Left ventricle myocardium superior (tissue), 1 donor: Measurements from ENCODE around the gene OR13C2. TPM values are rescaled to one million over a fixed set of nuclear protein-coding genes. Genes with fewer than 3 reads are reported as not detected.
"Not testable (repeated sequence)": the region's sequence is repeated elsewhere in the genome, so short reads cannot be mapped to it uniquely, and the experiment has no call there.

Experiments
- ATAC-seq: fragments of 200-7000 bp; cut with Tn5 transposase; one replicate; pipeline ENCODE4 v1.9.1; 2020; ENCODE audit warnings: mild to moderate bottlenecking, moderate library complexity
- DNase-seq: peaks from one replicate; pipeline ENCODE4 v3.0.0-alpha.2; 2020
- intact Hi-C: fragments of 100-400 bp; cut with micrococcal nuclease; formaldehyde crosslinking; loops from one replicate; pipeline ENCODE4 v1.11.0; 2022
- long read RNA-seq: library from polyadenylated mRNA; unstranded; transcript quantifications from one replicate; pipeline ENCODE4 v2.0.0, GENCODE V29; 2021
- total RNA-seq: library from RNA; stranded (reverse); fragmentation: NEBNext Ultra II Directional; extraction: Animal tissue kit (Norgen Biotek cat#: 25700); gene quantifications from one replicate; pipeline ENCODE4 v1.2.1, GENCODE V29; 2021
- donor health status: DM: no; HTN: yes; CAD: no; lungs with severe emphysema.

The OR13C2 gene, protein sequence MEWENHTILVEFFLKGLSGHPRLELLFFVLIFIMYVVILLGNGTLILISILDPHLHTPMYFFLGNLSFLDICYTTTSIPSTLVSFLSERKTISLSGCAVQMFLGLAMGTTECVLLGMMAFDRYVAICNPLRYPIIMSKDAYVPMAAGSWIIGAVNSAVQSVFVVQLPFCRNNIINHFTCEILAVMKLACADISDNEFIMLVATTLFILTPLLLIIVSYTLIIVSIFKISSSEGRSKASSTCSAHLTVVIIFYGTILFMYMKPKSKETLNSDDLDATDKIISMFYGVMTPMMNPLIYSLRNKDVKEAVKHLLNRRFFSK
- not detected for total RNA-seq
- long read RNA-seq, result 0 reads

DNA sequence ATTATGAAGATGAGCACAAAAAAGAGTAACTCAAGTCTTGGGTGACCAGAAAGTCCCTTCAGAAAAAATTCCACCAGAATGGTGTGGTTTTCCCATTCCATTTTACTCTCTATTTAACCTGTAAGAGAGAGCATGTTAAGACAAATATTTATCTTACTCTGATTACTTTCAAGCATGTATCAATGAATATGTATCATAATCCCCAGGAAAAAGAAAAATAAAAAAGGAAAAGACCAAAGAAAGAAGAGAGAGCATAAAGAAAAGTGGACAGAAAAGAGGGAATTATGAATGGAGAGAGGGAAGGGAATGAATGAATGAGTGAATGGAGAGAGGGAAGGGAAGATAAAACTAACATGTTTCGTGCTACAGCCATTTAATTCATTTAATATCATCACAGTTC lies at the start of gene OR13C2:
Gene OR13C2 (minus strand): TSS at position 101 of the 400 bp plus-strand sequence. CDS start 0 bp downstream, at position 101.
- ATAC-seq, DNase-seq, intact Hi-C loops: not testable (repeated sequence)

DNA sequence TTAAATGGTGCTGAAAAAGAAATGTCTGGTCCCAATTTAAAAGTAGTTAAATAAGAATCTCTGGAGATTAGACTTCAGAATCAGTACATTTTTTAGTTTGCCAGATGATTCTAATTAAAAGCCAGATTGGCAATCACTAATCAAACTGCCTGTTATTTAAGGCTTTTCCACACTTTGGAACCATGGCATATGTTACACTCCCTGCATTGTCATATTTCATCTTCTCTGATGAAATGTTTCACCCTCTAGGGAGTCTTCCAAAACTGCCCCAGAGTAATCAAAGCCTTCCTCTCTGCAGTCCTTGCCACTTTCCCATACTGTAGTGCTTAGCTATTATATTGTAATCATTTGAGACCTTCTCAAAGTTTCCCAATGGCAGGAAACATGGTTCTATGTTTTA lies 30.0 kb upstream of the OR13C2 start:
- intact Hi-C loops, result no loop called here
- ATAC-seq, result no peak
- no peak for DNase-seq

DNA sequence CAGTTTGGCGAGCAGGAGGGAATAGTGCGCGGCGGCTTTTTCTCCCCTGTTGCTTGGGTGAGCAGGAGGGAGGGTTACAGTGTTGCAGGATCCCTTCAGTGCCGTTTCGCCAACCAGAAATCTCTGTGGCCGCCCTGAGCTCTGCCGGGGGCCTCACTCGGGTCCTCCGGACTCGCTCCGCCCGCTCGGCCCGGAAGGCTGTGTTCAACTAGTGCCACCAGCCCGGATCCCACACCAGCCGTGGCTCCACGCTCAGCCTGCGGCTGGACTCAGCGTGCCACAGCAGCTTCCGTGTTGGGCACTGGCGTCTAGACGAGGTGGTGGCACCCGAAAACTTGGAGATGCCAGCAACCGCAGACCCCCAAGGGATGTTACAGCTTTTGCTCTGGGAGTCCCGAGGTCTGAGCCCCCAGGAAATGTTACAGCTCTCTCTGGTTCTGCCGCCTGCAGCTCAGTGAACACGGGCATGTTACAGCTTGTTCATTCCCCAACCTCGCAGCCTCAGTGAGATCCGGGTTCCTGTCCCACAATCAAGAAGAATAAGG lies 28.6 kb upstream of the OR13C2 start:
- DNase-seq, result peak; percentile 18
- no peak for ATAC-seq
- intact Hi-C loops, result no loop called here

DNA sequence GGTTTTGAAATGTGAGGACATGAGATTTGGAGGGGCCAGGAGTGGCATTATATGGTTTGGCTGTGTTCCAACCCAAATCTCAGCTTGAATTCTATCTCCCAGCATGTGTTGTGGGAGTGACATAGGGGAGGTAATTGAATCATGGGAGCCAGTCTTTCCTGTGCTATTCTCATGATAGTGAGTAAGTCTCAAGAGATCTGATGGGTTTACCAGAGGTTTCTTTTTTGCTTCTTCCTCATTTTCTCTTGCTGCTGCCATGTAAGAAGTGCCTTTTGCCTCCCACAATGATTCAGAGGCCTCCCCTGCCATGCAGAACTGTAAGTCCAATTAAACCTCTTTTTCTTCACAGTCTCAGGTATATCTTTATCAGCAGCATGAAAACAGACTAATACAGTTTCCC lies 20.5 kb upstream of the OR13C2 start:
- ATAC-seq, DNase-seq, intact Hi-C loops: not testable (repeated sequence)

DNA sequence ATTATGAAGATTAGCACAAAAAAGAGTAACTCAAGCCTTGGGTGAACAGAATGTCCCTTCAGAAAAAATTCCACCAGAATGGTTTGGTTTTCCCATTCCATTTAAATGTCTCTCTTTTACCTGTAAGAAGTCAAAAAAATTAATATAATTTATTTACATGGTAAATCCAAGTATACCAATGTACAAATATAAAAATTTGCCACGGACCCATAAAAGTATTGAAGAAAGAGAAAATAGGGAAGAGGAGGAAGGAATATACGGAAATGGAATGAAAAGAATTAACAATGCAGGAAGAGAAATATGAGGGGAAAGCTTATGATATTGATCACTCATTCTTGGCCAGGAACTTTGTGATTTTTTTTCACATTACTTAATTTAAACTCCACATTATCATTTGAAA lies 12.7 kb upstream of the OR13C2 start, which contains the start of gene OR13C9:
Gene OR13C9 (minus strand): TSS at position 101 of the 400 bp plus-strand sequence. CDS start 0 bp downstream, at position 101.
- no peak for DNase-seq
- no peak for ATAC-seq
- intact Hi-C loops, result no loop called here

DNA sequence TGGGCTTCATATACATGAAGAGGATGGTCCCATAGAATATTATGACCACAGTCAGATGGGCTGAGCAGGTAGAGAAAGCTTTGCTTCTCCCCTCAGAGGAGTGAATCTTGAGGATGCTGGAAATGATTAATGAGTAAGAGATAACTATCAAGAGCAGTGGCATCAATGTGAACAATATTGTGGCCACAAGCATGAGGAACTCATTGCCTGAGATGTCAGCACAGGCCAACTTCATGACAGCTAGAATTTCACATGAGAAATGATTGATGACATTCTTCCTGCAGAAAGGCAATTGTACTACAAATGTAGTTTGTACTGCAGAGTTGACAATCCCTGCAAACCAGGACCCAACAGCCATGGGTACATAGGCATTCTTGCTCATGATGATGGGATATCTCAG lies 12.0 kb upstream of the OR13C2 start:
- ATAC-seq, result no peak
- DNase-seq, result no peak
- intact Hi-C loops, result no loop called here

DNA sequence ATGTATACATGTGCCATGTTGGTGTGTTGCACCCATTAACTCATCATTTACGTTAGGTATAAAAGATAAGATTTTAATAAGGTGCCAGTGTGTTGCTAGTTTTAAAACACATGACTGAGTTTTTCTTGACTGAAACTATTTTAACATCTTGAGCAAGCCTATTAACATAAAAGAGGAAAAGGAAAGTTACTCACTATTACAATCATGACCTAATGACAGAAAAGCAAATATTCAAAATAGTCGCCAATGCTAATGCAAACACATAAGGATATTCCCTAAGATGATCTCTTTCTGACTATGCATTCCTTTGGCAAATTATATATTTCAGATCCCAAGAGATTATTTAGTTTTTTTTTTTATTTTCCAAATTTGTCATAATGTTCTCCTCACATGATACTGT lies 5.8 kb upstream of the OR13C2 start:
- intact Hi-C loops, result no loop called here
- ATAC-seq, result no peak
- DNase-seq, result no peak

DNA sequence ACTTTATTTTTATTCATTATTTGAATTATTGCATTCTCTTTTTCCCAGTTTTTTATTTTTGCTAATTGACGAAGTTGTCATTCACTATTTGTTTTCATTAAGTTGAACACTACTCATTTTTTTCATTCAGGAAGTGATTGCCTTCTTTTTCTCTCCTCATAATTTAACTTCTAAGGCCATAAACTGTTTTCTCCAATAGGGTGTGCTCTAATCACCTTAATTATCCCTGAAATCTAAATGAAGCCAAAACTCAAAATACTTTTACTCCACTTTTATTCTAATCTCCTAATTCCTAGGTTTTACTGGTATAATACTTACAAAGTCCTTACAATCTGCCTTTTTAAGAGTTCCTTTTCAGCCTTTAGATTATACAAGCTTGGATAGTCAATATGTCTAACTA lies 2.9 kb upstream of the OR13C2 start:
- ATAC-seq, result no peak
- intact Hi-C loops, result no loop called here
- no peak for DNase-seq

DNA sequence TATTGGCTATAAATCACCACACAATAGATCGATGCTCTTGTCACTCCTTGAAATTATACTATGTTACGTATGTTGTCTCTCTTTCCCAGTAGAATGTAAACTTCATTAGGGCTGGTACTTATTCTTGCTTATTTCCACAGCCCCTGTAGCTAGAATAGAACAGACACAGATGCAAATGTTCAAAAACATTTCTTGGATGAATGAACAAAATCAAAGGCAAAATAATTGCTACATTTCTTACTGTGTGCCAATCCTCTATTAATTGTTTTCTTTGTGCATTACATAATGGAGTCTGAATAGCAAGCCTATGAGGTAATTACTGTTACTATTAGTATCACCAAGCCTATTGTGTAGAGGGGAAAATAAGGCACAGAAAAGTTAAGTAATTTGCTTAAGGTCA lies 725 bp upstream of the OR13C2 start:
- intact Hi-C loops, result no loop called here
- DNase-seq, result no peak
- ATAC-seq, result no peak

DNA sequence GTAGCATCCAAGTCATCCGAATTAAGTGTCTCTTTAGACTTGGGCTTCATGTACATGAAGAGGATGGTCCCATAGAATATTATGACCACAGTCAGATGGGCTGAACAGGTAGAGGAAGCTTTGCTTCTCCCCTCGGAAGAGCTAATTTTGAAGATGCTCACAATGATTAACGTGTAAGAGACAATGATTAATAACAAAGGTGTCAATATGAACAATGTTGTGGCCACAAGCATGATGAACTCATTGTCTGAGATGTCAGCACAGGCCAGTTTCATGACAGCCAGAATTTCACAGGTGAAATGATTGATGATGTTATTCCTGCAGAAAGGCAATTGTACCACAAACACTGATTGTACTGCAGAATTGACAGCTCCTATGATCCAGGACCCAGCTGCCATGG lies 626 bp downstream of the OR13C2 start:
- intact Hi-C loops, result no loop called here
- ATAC-seq (no peak), DNase-seq (no peak)

DNA sequence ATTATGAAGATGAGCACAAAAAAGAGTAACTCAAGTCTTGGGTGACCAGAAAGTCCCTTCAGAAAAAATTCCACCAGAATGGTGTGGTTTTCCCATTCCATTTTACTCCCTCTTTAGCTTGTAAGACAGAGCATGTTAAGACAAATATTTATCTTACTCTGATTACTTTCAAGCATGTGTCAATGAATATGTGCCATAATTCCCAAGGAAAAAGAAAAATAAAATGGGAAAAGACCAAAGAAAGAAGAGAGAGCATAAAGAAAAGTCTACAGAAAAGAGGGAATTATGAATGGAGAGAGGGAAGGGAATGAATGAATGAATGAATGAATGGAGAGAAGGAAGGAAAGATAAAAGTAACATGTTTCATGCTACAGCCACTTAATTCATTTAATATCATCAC lies 6.1 kb downstream of the OR13C2 start, which contains the start of gene OR13C5:
Gene OR13C5 (minus strand): TSS at position 101 of the 400 bp plus-strand sequence. CDS start 0 bp downstream, at position 101.
- ATAC-seq, DNase-seq, intact Hi-C loops: not testable (repeated sequence)

DNA sequence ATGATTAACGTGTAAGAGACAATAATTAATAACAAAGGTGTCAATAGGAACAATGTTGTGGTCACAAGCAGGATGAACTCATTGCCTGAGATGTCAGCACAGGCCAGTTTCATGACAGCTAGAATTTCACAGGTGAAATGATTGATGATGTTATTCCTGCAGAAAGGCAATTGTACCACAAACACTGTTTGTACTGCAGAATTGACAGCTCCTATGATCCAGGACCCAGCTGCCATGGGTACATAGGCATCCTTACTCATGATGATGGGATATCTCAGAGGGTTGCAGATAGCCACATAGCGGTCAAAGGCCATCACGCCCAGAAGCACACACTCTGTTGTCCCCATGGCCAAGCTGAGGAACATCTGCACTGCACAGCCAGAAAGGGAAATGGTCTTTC lies 6.7 kb downstream of the OR13C2 start:
- intact Hi-C loops, ATAC-seq, DNase-seq: not testable (repeated sequence)

DNA sequence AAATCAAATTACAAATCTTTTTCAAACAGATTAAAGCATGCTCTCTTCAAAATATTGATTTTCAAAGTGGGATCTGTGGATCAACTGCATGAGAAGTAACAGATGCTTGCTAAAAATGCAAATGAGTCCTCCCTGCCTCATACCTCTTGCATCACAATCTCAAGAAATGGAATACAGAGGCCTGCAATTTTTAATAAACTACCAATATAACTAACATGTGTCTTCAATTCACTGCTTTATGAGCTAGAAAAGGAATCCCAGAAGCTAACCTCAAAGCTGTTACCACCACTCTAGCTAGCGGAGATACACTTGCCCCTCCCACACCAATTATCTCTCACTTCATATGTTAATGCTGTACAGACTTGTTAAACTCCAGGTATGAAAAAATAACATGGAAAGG lies 15.8 kb downstream of the OR13C2 start:
- DNase-seq (no peak), ATAC-seq (no peak)
- intact Hi-C loops, result no loop called here

DNA sequence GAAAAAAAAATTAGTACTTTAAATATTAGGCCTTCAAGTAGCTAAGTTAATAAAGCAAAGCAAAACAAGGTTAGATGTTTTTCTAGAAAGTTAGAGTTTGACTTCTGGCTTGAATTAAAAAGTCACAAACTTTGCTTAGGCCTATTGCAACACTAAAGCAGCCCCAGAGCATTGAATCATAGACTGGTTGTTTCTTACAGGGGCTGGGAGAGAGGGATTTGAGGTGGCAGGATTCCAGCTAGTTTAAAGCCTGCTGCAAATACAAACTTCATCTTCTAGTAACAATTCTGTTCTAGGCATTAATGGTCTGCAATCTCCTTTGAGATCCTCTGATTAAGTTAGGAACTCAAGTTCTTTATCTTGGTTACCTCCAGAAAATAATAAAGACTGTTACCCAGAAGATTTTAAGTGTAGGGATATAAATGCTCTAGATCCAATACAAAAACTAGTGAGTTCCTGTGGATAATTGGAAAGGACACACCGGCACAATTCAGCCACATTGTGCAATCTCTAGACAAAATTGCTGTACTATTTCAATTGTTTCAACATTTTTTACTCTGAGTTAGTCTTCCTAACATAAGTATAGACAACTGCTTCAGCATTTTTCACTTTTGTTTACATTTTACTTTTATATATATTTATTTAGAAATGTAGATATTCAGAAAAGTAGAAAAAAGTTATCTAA lies 18.8 kb downstream of the OR13C2 start:
- DNase-seq, result no peak
- peak; percentile 61 for ATAC-seq
- intact Hi-C loops, result no loop called here

DNA sequence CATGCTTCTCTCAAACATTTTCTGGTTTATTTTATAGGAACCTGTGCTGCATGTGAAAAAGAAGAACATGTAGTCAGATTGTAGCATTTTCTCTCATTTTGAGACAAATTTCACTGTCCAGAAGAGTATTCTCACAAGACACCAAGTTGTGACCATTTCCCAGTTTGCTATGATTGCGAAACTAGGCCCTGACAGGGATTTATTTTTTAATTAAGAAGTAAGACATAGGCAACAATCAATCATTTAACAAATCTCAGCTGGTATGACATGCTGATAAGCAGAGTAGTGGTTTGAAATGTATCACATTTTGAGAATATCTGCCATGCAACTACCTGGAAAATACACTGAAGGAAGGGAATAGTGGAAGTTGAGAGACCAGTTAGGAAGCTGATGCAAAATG lies 24.9 kb downstream of the OR13C2 start:
- DNase-seq (no peak), ATAC-seq (no peak)
- intact Hi-C loops, result no loop called here

DNA sequence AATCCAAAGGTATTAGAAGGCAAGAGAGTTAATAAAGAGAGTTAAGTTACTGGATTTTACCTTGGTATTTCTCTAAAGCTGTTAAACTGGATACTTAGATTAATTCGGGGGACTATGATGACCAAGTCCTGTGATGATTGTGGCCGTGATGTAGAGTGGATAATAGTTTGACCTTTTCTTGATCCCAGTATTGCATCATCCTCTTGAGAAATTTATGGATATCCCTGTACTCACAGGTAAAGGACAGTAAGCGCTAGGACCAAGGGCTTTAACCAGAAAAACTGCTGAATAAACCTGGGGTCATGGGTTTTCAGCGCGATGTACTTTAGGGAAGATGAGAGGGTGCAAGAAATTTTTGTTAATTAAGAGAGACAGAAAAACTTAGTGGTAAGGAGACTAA lies 28.2 kb downstream of the OR13C2 start:
- intact Hi-C loops, result no loop called here
- DNase-seq (no peak), ATAC-seq (no peak)

DNA sequence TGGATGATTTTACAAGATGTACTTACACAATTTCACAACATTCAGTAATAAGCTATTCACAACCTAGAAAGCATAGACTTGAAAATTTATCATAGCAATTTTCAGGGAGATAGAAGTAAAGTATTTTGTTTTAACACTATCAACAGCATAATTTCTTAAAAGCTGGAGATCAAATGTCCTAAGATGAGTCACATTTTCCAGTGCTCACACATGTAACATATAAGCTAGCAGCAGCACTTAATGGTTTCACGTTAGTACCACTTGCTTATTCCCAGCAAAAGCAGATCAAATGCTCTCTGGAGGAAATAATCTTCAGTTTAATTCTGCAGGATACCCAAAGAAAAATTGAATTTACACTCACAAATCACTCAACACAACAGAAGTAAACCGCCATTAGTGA lies 30.0 kb downstream of the OR13C2 start:
- ATAC-seq, result no peak
- intact Hi-C loops, result no loop called here
- no peak for DNase-seq

DNA sequence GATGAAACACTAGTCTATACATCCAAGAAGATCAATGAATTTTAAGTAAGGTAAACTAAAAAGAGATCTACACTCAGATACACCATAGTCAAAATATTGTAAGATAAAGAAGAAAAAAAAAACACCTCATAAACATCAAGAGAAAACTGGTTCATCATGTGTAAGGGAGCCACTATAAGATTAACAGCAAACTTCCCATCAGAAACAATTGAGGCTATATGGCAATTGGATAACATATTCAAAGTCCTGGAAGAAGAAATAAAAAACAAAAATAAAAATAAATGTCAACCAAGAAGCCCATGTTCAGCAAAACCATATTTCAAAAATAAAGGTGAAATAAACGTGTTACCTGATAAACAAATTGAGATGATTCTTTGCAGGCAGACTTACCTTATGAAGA lies 32.8 kb downstream of the OR13C2 start:
- ATAC-seq (no peak), DNase-seq (no peak)
- intact Hi-C loops, result no loop called here

DNA sequence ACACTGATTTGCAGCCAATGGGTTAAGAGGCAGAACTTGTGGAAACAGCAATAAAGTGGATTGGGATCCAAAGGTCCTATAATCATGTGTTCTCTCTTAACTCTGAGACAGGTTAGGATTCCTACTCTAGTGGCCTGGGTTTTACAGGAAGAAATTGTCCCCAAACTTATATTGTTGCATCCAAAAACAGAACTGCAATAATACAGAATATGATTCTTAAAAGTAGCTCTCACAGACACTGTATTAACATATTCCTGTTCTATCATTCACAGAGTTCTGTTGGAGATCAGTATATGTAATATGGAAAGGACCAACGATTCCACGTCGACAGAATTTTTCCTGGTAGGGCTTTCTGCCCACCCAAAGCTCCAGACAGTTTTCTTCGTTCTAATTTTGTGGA lies 36.6 kb downstream of the OR13C2 start, which contains the start of gene OR13C8:
Gene OR13C8 (plus strand): TSS at position 301 of the 400 bp plus-strand sequence. CDS start 0 bp downstream, at position 301.
- DNase-seq, result no peak
- intact Hi-C loops, result no loop called here
- no peak for ATAC-seq

DNA sequence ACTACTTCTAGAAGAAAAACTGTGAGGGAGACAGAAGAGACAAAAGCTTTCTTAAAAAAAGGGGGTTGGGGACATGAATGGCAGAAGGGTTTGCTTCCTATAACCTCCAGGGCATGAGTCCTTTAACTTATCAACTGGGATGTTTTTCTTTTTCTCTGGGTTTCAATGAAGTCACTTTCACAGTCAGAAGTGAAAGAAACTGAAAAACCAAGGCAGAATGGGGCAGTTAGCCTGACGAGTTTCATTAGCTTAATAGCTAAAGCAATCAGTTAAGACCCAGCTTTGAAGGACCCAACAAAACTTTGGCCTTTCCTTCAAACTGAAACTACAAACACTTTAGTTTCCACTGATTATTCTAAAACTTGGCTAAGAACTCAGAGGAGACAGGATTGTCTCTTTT lies 41.1 kb downstream of the OR13C2 start:
- ATAC-seq, result no peak
- no peak for DNase-seq
- intact Hi-C loops, result no loop called here
